IPS-18c (cell line): ENCODE data around the gene MTHFD2L.
"Not testable (repeated sequence)": the region's sequence is repeated elsewhere in the genome, so short reads cannot be mapped to it uniquely, and the experiment has no call there.

Experiments used
- H3K4me3 ChIP-seq: 2 replicates; pipeline ENCODE4 v1.7.0; 2013; ENCODE audit warnings: low read depth, mild to moderate bottlenecking, low read length, moderate library complexity; ENCODE audit not compliant: insufficient read depth
- H3K9me3 ChIP-seq: one replicate; pipeline ENCODE4 v1.6.1; 2013; ENCODE audit warnings: mild to moderate bottlenecking, low read length, moderate library complexity; ENCODE audit not compliant: control insufficient read depth, insufficient read depth

Gene MTHFD2L

GRCh38 chr4:74125029-74125428 lies 32.9 kb upstream of the MTHFD2L start:
- H3K4me3 ChIP-seq: no peak overlapping the region
- no peaks in the 10 kb centered on the region for H3K9me3 ChIP-seq

DNA sequence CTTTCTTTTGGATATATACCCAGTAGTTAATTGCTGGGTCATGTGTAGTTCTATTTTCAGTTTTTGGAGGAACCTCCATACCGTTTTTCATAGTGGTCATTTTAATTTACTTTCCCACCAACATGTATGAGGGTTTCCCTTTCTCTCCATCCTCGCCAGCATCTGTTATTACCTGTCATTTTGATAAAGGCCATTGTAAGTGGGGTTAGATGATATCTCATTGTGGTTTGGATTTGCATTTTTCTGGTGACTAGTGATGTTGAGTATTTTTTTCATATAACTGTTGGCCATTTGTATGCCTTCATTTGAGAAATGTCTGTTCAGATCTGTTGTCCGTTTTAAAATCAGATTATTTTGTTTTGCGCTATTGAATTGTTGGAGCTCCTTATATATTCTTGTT lies 30.2 kb upstream of the MTHFD2L start:
- Histone ChIP-seq H3K4me3 (no peak overlapping the region), H3K9me3 (no peaks in the 10 kb centered on the region)

DNA sequence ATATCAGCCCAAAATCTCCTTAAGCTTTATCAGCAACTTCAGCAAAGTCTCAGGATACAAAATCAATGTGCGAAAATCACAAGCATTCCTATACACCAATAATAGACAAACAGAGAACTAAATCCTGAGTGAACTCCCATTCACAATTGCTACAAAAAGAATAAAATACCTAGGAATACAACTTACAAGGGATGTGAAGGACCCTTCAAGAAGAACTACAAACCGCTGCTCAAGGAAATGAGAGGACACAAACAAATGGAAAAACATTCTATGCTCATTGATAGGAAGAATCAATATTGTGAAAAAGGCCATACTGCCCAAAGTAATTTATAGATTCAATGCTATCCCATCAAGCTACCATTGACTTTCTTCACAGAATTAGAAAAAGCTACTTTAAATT lies 27.1 kb upstream of the MTHFD2L start:
- not testable (repeated sequence) for H3K9me3 ChIP-seq, H3K4me3 ChIP-seq

DNA sequence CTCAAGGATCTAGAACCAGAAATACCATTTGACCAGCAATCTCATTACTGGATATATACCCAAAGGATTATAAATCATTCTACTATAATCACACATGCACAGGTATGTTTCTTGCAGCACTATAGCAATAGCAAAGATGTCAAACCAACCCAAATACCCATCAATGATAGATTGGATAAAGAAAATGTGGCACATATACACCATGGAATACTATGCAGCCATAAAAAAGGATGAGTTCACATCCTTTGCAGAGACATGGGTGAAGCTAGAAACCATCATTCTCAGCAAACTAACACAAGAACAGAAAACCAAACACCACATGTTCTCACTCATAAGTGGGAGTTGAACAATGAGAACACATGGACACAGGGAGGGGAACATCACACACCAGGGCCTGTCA lies 25.7 kb upstream of the MTHFD2L start:
- not testable (repeated sequence) for H3K4me3 ChIP-seq, H3K9me3 ChIP-seq

- H3K4me3 ChIP-seq: no peak overlapping the region
- H3K9me3 ChIP-seq: no peaks in the 10 kb centered on the region
These were observed 25.0 kb upstream of the MTHFD2L start for GRCh38 chr4:74132944-74133343.

DNA sequence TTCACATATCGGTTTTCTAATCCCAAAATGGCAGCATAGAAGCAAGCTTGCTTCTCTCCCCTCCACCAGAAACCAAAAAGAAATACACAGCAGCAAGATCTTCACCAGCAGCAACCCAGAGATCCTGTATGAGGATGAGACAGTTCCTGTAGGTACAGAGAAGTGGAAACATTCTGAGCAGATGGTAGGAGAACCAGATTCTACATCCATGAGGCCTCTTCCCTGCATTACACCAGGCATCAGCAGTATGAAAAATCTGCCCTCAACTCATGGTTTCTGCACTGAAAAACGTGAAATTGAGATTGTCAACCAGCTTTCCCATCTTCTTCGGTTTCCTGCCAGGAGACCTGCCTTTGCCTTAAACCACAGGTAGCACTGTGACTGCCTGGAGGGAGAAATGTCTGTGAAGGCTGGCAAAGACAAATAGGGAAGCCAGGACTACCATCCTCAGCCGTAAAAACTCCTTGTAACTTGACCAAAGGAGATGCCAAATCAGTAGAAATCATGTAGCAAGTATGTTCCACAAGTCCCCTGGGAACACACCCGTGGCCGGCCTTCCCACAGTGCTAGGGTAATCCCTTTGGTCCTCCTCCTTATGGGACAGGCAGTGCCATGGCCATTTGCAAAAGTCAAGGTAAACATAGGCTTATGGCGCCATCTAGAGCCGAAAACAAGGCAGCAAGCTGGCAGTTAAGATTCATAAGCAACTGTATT lies 24.0 kb upstream of the MTHFD2L start:
- H3K4me3 ChIP-seq: no peak overlapping the region
- H3K9me3 ChIP-seq: peaks cover 1% of the 10 kb centered on the region

DNA sequence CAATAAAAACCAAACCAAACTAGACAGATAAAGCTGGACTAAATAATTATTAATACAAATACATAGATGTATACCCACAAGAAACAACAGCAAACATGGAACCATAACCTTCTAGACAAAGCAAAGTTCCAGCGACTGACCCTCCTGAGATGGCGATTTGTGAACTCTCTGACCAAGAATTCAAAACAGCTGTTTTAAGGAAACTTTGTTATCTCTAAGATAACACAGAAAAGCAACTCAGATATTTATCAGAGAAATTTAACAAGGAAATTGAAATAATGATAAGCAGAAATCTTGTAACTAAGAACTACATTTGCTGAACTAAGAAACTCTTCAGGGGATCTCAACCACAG lies 23.4 kb upstream of the MTHFD2L start:
- Histone ChIP-seq H3K9me3 (peaks cover 2% of the 10 kb centered on the region), H3K4me3 (no peak overlapping the region)

- Histone ChIP-seq H3K9me3 (no peaks in the 10 kb centered on the region), H3K4me3 (no peak overlapping the region)
These were observed 11.3 kb upstream of the MTHFD2L start for GRCh38 chr4:74146581-74147129.

GRCh38 chr4:74148205-74148604 lies 9.7 kb upstream of the MTHFD2L start:
- Histone ChIP-seq H3K4me3 (no peak overlapping the region), H3K9me3 (no peaks in the 10 kb centered on the region)

DNA sequence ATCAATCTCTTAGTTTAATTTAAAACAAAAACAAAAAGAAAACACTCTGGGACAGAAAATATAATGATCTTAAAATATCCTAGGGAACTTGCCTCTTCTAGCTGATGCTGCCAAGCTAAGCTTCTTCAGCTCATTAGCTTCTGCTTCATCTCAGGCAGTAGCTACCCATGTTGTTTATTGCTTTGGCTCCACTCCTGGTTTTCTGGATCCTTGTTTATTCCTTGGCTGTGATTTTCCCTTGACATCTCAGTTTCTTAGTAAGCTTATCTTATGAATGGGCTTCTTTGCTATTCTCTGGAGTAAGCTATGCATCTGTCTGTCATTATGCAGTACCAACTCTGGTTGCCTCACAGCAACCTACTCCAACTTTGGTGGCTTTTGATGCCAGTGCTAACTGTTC lies 5.1 kb upstream of the MTHFD2L start:
- Histone ChIP-seq H3K9me3 (no peaks in the 10 kb centered on the region), H3K4me3 (no peak overlapping the region)

DNA sequence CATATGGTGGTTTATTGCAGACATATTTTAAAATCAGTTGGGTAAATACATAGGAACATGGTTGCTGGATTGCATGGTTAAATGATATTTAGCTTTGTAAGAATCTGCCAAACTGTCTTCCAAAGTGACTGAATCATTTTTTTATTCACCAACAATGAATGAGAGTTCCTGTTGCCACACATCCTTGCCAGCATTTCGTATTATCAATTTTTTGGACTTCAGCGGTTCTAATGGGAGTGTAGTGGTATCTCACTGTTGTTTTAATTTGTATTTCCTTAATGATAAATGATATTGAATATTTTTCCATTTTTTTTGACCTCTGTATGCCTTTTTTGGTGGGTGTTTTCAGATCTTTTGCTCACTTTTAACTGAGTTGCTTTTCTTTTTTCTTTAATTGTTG lies 1.4 kb upstream of the MTHFD2L start:
- Histone ChIP-seq H3K9me3 (no peaks in the 10 kb centered on the region), H3K4me3 (no peak overlapping the region)

DNA sequence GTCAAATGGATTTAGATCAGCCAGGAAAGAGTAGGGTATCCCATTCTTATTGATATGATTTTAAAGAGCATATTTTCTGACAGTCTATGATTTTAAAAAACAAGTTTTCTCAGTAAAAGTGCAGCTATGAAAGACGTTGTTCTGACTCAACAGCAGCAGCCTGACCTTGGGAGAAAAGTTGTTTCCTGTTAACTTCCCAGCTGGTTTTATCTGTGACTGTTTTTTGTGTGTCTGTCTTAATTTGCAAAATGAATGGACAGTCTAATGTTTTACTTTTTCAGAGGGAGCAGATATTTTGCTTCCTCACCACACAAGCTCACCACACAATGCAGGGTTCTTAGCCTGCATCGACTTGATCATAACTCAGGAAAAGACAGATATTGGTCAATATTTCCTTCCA lies 764 bp upstream of the MTHFD2L start:
- Histone ChIP-seq H3K4me3 (peak overlapping the region; percentile 81), H3K9me3 (no peaks in the 10 kb centered on the region)

GRCh38 chr4:74158466-74159142 lies 686 bp downstream of the MTHFD2L start:
- Histone ChIP-seq H3K9me3 (no peaks in the 10 kb centered on the region), H3K4me3 (peak overlapping the region; percentile 81)

DNA sequence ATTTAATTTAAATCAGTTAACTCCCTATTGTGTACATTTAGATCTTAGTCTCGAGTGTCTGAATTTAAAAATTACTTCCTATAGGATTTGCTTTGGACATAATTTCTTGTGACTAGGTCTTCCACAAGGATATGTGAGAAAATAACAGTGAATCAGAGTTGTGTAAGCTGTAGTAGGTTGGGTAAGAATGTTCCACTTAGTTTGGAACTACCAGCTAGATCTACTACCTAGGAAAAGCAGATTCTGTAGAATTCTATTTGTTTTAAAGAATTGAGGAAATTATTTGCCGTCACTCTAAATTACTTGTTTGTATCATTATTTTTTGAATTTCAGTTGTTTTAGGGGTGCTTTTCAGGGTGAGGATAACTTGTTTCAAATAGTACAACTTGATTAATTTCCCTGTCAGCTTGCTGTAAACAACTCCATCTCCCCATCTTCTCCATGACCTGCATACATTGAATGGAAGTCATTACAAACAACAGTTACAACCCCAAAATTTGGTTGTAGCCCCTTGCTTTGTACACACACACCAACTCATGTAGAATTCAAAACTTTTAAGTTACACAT lies 1.3 kb downstream of the MTHFD2L start:
- Histone ChIP-seq H3K4me3 (peak overlapping the region; percentile 81), H3K9me3 (no peaks in the 10 kb centered on the region)

GRCh38 chr4:74161666-74162450 lies 3.9 kb downstream of the MTHFD2L start:
- Histone ChIP-seq H3K9me3 (no peaks in the 10 kb centered on the region), H3K4me3 (no peak overlapping the region)

DNA sequence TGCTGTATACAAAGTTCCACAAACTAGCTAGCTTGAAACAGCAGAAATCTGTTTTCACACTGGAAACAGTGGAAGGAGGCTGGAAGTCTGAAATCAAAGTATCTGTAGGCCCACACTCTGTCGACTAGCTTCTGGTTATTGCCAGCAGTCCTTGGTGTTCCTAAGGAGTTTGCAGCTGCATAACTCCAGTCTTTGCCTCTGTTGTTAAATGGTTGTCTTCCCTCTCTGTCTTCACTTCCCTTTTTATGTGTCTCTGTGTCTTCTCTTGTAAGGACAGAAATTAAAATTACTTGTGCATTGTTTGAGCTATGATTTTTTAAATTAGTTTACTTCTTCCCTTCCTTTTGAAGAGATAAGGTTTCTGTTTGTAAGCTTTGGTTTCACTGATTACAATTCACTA lies 8.2 kb downstream of the MTHFD2L start:
- no peaks in the 10 kb centered on the region for H3K9me3 ChIP-seq

GRCh38 chr4:74166818-74167217 lies 8.9 kb downstream of the MTHFD2L start:
- no peak overlapping the region for H3K4me3 ChIP-seq
- no peaks in the 10 kb centered on the region for H3K9me3 ChIP-seq

More for the DNA sequence above, 8.2 kb downstream of the MTHFD2L start:
- H3K4me3 ChIP-seq: no peak overlapping the region

- Histone ChIP-seq H3K9me3 (no peaks in the 10 kb centered on the region), H3K4me3 (no peak overlapping the region)
These were observed 9.7 kb downstream of the MTHFD2L start for GRCh38 chr4:74167585-74167984.
